Endothelial cell of umbilical vein (primary cell): ENCODE results near the gene TLR4. TPM values are rescaled to one million over a fixed set of nuclear protein-coding genes. Genes with fewer than 3 reads are reported as not detected.

Experiments used
- BruUV-seq: library from RNA; stranded (reverse); fragments of 400-500 nt; replicated peaks from 2 replicates; lab custom pipeline; 2021; lab: Mats Ljungman, UMichigan
- CTCF ChIA-PET: fragments of 300-600, 350-600 bp; sonication (Branson Sonifier 250); formaldehyde crosslinking; loops from one replicate; lab custom pipeline; 2021; ENCODE audit warnings: antibody characterized with exemption, inconsistent platforms; lab: Charles Lee
- POLR2A ChIA-PET: fragments of 300-600, 350-600 bp; sonication (Branson Sonifier 250); formaldehyde crosslinking; loops from one replicate; lab custom pipeline; 2021; ENCODE audit warnings: antibody characterized with exemption, inconsistent platforms; lab: Charles Lee
- DNase-seq: peaks from one replicate; pipeline ENCODE4 v3.0.0-alpha.2; 2011; ENCODE audit warnings: low read depth, low spot score
- FAIRE-seq: peaks from 2 replicates; lab custom pipeline; 2011; peaks lifted over from hg19 to GRCh38; lab: Jason Lieb, UNC
- H2AFZ ChIP-seq: 2 replicates; pipeline ENCODE4 v1.6.0; 2012; ENCODE audit warnings: low read depth, low read length, control low read depth, inconsistent platforms
- H3K27ac ChIP-seq: 2 replicates; pipeline ENCODE4 v1.5.1; 2011; ENCODE audit warnings: low read depth, mild to moderate bottlenecking, control low read depth, low read length, moderate library complexity; ENCODE audit not compliant: insufficient read depth
- H3K27me3 ChIP-seq, 2 experiments: 2 replicates each; pipeline versions ENCODE4 v1.6.0 to v1.6.1; 2011; ENCODE audit warnings: low read length in 2 of 2, mixed read lengths in 1 of 2; ENCODE audit not compliant: control insufficient read depth in 2 of 2, insufficient read depth in 2 of 2
- H3K36me3 ChIP-seq, 2 experiments: 2 replicates in 1 of 2; 3 replicates in 1 of 2; pipeline ENCODE4 v1.5.1; 2011; ENCODE audit warnings: low read length in 2 of 2, mild to moderate bottlenecking in 1 of 2, moderate library complexity in 1 of 2; ENCODE audit not compliant: control insufficient read depth in 2 of 2, insufficient read depth in 2 of 2; ENCODE audit errors: extremely low read depth in 1 of 2
- H3K4me1 ChIP-seq: 3 replicates; pipeline ENCODE4 v1.5.1; 2011; ENCODE audit warnings: mild to moderate bottlenecking, low read length; ENCODE audit not compliant: control insufficient read depth, insufficient read depth; ENCODE audit errors: extremely low read depth
- H3K4me2 ChIP-seq: 2 replicates; pipeline ENCODE4 v1.6.1; 2011; ENCODE audit warnings: low read length, control low read depth, mixed read lengths; ENCODE audit not compliant: insufficient read depth
- H3K4me3 ChIP-seq, 3 experiments: fragments of 200-600 bp in 1 of 3; sonication (generic), shearing (Covaris generic) in 1 of 3; replicated peaks in 1 of 3; 2 replicates each; pipeline ENCODE4 v1.5.1; 2011 to 2016; ENCODE audit warnings: control low read depth in 3 of 3, low read length in 3 of 3, mild to moderate bottlenecking in 2 of 3, inconsistent platforms in 1 of 3, low read depth in 1 of 3, moderate library complexity in 1 of 3; ENCODE audit not compliant: insufficient read depth in 1 of 3
- H3K79me2 ChIP-seq: 2 replicates; pipeline ENCODE4 v1.6.0; 2012; ENCODE audit warnings: low read length, inconsistent platforms; ENCODE audit not compliant: control insufficient read depth, insufficient read depth
- H3K9ac ChIP-seq: replicated peaks from 2 replicates; pipeline ENCODE3; 2011; ENCODE audit warnings: low read length, control low read depth; ENCODE audit not compliant: insufficient read depth; ENCODE audit errors: extremely low read depth
- H3K9me1 ChIP-seq: replicated peaks from 3 replicates; pipeline ENCODE4 v1.6.0; 2011; ENCODE audit warnings: mild to moderate bottlenecking, low read length; ENCODE audit not compliant: control insufficient read depth, insufficient read depth; ENCODE audit errors: extremely low read depth
- H3K9me3 ChIP-seq: replicated peaks from 2 replicates; pipeline ENCODE4 v1.5.1; 2012; ENCODE audit warnings: low read length, inconsistent platforms; ENCODE audit not compliant: control insufficient read depth, insufficient read depth
- H4K20me1 ChIP-seq: replicated peaks from 2 replicates; pipeline ENCODE3; 2011; ENCODE audit warnings: mild to moderate bottlenecking, low read length; ENCODE audit not compliant: control insufficient read depth, insufficient read depth; ENCODE audit errors: extremely low read depth
- CTCF ChIP-seq, 2 donors: IDR thresholded peaks; 1 replicate in 1 of 2; 2 replicates in 1 of 2; pipeline ENCODE4 v1.5.1; 2011; ENCODE audit warnings: low read length in 2 of 2, mild to moderate bottlenecking in 2 of 2, moderate library complexity in 2 of 2, control low read depth in 1 of 2, inconsistent platforms in 1 of 2, low read depth in 1 of 2; ENCODE audit not compliant: insufficient read depth in 1 of 2; ENCODE audit errors: extremely low read depth in 1 of 2
- EZH2 ChIP-seq: IDR thresholded peaks from 2 replicates; pipeline ENCODE4 v1.6.1; 2012; ENCODE audit warnings: borderline replicate concordance, low read depth, mild to moderate bottlenecking, moderate library complexity, low read length, inconsistent platforms; ENCODE audit not compliant: severe bottlenecking
- FOS ChIP-seq: IDR thresholded peaks from 2 replicates; pipeline ENCODE4 v1.6.1; 2011; ENCODE audit warnings: mild to moderate bottlenecking, low read length, moderate library complexity, borderline replicate concordance; ENCODE audit not compliant: insufficient read depth
- GATA2 ChIP-seq: IDR thresholded peaks from 2 replicates; pipeline ENCODE4 v1.7.0; 2011; ENCODE audit warnings: low read depth, mild to moderate bottlenecking, moderate library complexity, mixed read lengths, low read length; ENCODE audit not compliant: insufficient read length, insufficient read depth
- JUN ChIP-seq: IDR thresholded peaks from 2 replicates; pipeline ENCODE4 v1.6.1; 2011; ENCODE audit warnings: borderline replicate concordance, low read depth; ENCODE audit not compliant: insufficient read length, insufficient read depth
- MYC ChIP-seq: IDR thresholded peaks from one replicate; pipeline ENCODE4 v1.6.1; 2011; ENCODE audit warnings: mild to moderate bottlenecking, low read depth, low read length
- POLR2A ChIP-seq: IDR thresholded peaks from 2 replicates; pipeline ENCODE4 v1.6.1; 2012; ENCODE audit warnings: low read depth, mild to moderate bottlenecking, control low read depth, low read length
- dilution Hi-C: fragments of 300-500 bp; cut with MboI; formaldehyde crosslinking; loops from one replicate; pipeline ENCODE4 v1.15.0; 2019; ENCODE audit warnings: low sequenced_read_pairs; ENCODE audit not compliant: extremely low pct_ligation_motif_present
- intact Hi-C: fragments of 100-400 bp; cut with micrococcal nuclease; formaldehyde crosslinking; loops from one replicate; pipeline ENCODE4 v1.10.0; 2022
- polyA plus RNA-seq, 4 experiments: library from polyadenylated mRNA; depleted of rRNA in 3 of 4; stranded (reverse) in 3 of 4; unstranded in 1 of 4; fragments of >200 nt; gene quantifications; 2 replicates each; pipeline versions ENCODE4 v1.2.1 to v1.2.3, GENCODE V29; 2011 to 2012; ENCODE audit warnings: missing spikeins in 1 of 4
- total RNA-seq: library from RNA; stranded (reverse); gene quantifications from 2 replicates; pipeline ENCODE4 v1.2.3, GENCODE V29; 2021

TLR4 gene
- total and polyA plus RNA-seq, 2 donors (not counting 3 experiments of a cell fraction or from before 2014, with no cell fraction given), result 18.2 to 38.6 TPM

GRCh38 chr9:117746263-117746662 lies 42.1 kb downstream of the TLR4 start:
- ChIA-PET CTCF (no interaction called here), POLR2A (no interaction called here)
- Histone ChIP-seq H3K36me3 (no peaks in the 10 kb centered on the region), H2AFZ (no peak overlapping the region), H3K4me1 (no peaks in the 10 kb centered on the region), H3K9me1 (no peaks in the 10 kb centered on the region), H3K79me2 (no peaks in the 10 kb centered on the region), H3K9ac (no peak overlapping the region), H3K9me3 (no peaks in the 10 kb centered on the region), H3K27ac (no peak overlapping the region), H3K4me3 (no peak overlapping the region), H4K20me1 (no peaks in the 10 kb centered on the region), H3K4me2 (no peak overlapping the region), H3K27me3 (peaks cover 14 to 19% of the 10 kb centered on the region in 2 experiments)
- BruUV-seq, result no TSS peak
- FAIRE-seq (no peak), DNase-seq (no peak)
- intact Hi-C loops (no loop called here), dilution Hi-C loops (no loop called here)
- no peak for TF ChIP-seq EZH2
- TF ChIP-seq MYC, result no peak
- TF ChIP-seq JUN, result no peak
- TF ChIP-seq CTCF (IDR thresholded peaks at IDR 0.05; ENCODE audit: extremely low read depth in 1 of 2, insufficient read depth in 1 of 2, low read depth in 1 of 2, low read length in 2 of 2), result no peak
- no peak for TF ChIP-seq FOS
- no peak for TF ChIP-seq GATA2
- no peak for TF ChIP-seq POLR2A
